ENCODE measurements around the gene CAP1.

- no peak for TF ChIP-seq FOXJ3 (CRISPR knock-in tag; IDR thresholded peaks at IDR 0.05)
- TF ChIP-seq RAD21 (IDR thresholded peaks at IDR 0.05; ENCODE audit: low read length), result no peak
- TF ChIP-seq CTCF (IDR thresholded peaks at IDR 0.05), result no peak
- TF ChIP-seq MXI1 (IDR thresholded peaks at IDR 0.05; ENCODE audit: low read depth, low read length), result no peak
- no peak for TF ChIP-seq POLR2AphosphoS5 (IDR thresholded peaks at IDR 0.05; ENCODE audit: low read depth, low read length)
- no peak for TF ChIP-seq YY1 (IDR thresholded peaks at IDR 0.05; ENCODE audit: low read depth)
- TF ChIP-seq SIN3A (IDR thresholded peaks at IDR 0.05; ENCODE audit: borderline replicate concordance, low read depth, low read length), result no peak
- TF ChIP-seq NFIC (IDR thresholded peaks at IDR 0.05; ENCODE audit: borderline replicate concordance), result no peak
Measured at GRCh38 chr1:40079774-40080400, 39.4 kb downstream of the CAP1 start.

Data from SK-N-SH (cell line).